Liver (tissue), 9 donors: ENCODE results near the gene GFM1. TPM values are rescaled to one million over a fixed set of nuclear protein-coding genes. Genes with fewer than 3 reads are reported as not detected.

Source experiments
- DNase-seq: peaks from one replicate; pipeline ENCODE4 v3.0.0-alpha.2; 2017; ENCODE audit warnings: low spot score
- H3K27ac ChIP-seq, 2 donors: one replicate each; pipeline ENCODE4 v1.7.0; 2013; ENCODE audit warnings: inconsistent platforms in 2 of 2, low read length in 2 of 2, control low read depth in 1 of 2, low read depth in 1 of 2, mild to moderate bottlenecking in 1 of 2
- H3K27me3 ChIP-seq, 4 donors: one replicate each; pipeline versions ENCODE4 v1.6.1 to v1.7.0; 2013; ENCODE audit warnings: low read length in 3 of 4, inconsistent platforms in 1 of 4, mild to moderate bottlenecking in 1 of 4, moderate library complexity in 1 of 4; ENCODE audit not compliant: control insufficient read depth in 4 of 4, insufficient read depth in 4 of 4
- H3K36me3 ChIP-seq, 4 donors: one replicate each; pipeline versions ENCODE4 v1.6.1 to v1.7.0; 2013; ENCODE audit warnings: low read length in 3 of 4, mild to moderate bottlenecking in 3 of 4, low read depth in 1 of 4, moderate library complexity in 1 of 4; ENCODE audit not compliant: control insufficient read depth in 4 of 4, insufficient read depth in 3 of 4
- H3K4me1 ChIP-seq, 4 donors: one replicate each; pipeline versions ENCODE4 v1.6.1 to v1.7.0; 2013; ENCODE audit warnings: low read length in 3 of 4, mild to moderate bottlenecking in 3 of 4, moderate library complexity in 1 of 4; ENCODE audit not compliant: control insufficient read depth in 4 of 4, insufficient read depth in 4 of 4
- H3K4me3 ChIP-seq, 3 donors: one replicate each; pipeline versions ENCODE4 v1.6.1 to v1.7.0; 2013; ENCODE audit warnings: low read length in 3 of 3, control low read depth in 1 of 3, low read depth in 1 of 3, mild to moderate bottlenecking in 1 of 3
- H3K9ac ChIP-seq, 2 donors: one replicate each; pipeline ENCODE4 v1.7.0; 2013; ENCODE audit warnings: low read length in 2 of 2, mild to moderate bottlenecking in 2 of 2, moderate library complexity in 2 of 2, control low read depth in 1 of 2, low read depth in 1 of 2
- H3K9me3 ChIP-seq, 4 donors: one replicate each; pipeline versions ENCODE4 v1.6.1 to v1.7.0; 2013; ENCODE audit warnings: low read length in 3 of 4; ENCODE audit not compliant: control insufficient read depth in 4 of 4
- EGR1 ChIP-seq, 2 donors: IDR thresholded peaks; 2 replicates each; pipeline ENCODE4 v1.6.1; 2016 to 2018; ENCODE audit warnings: antibody characterized with exemption in 2 of 2, low read depth in 2 of 2
- FOXA2 ChIP-seq: IDR thresholded peaks from 2 replicates; pipeline ENCODE4 v1.6.1; 2016; ENCODE audit warnings: antibody characterized with exemption
- GABPA ChIP-seq, 2 donors: IDR thresholded peaks in 1 of 2; conservative IDR thresholded peaks in 1 of 2; 2 replicates each; pipeline ENCODE4 v1.6.1; 2016; ENCODE audit warnings: antibody characterized with exemption in 2 of 2, mild to moderate bottlenecking in 1 of 2, moderate library complexity in 1 of 2
- HNF4G ChIP-seq: IDR thresholded peaks from 2 replicates; pipeline ENCODE4 v1.6.1; 2016; ENCODE audit warnings: antibody characterized with exemption
- JUND ChIP-seq, 2 donors: IDR thresholded peaks; 2 replicates each; pipeline ENCODE4 v1.6.1; 2016; ENCODE audit warnings: antibody characterized with exemption in 2 of 2
- NR2F2 ChIP-seq: IDR thresholded peaks from 2 replicates; pipeline ENCODE4 v1.6.1; 2016; ENCODE audit warnings: antibody characterized with exemption
- RXRA ChIP-seq, 2 donors: IDR thresholded peaks; 2 replicates each; pipeline ENCODE4 v1.6.1; 2017 to 2018; ENCODE audit warnings: antibody characterized with exemption in 2 of 2, mild to moderate bottlenecking in 1 of 2
- SP1 ChIP-seq: IDR thresholded peaks from 2 replicates; pipeline ENCODE4 v1.6.1; 2018; ENCODE audit warnings: antibody characterized with exemption, mild to moderate bottlenecking
- TAF1 ChIP-seq: conservative IDR thresholded peaks from 2 replicates; pipeline ENCODE4 v1.6.1; 2016; ENCODE audit warnings: antibody characterized with exemption, mild to moderate bottlenecking
- whole genome bisulfite sequencing: extraction: QIAGEN DNeasy Blood & Tissue Kit; methylation state at CpG from one replicate; pipeline ENCODE4 v1.1.7; 2013; 5-methylcytosine and 5-hydroxymethylcytosine counted together
- polyA plus RNA-seq, 2 donors: library from polyadenylated mRNA; stranded (reverse) in 1 of 2; unstranded in 1 of 2; fragments of 200-250 nt in 1 of 2; fragments of >200 nt in 1 of 2; fragmentation: Nextera tagmentation in 1 of 2; extraction: Ambion mirVana in 1 of 2; gene quantifications; one replicate each; pipeline versions ENCODE4 v1.2.1 to v1.2.3, GENCODE V29; 2013 to 2015
- total RNA-seq, 2 donors: library from RNA; depleted of rRNA; stranded (reverse); fragments of >200 nt; gene quantifications; one replicate each; pipeline ENCODE4 v1.2.3, GENCODE V29; 2014
- TF ChIP-seq, protein P1 (sequence below): IDR thresholded peaks from 2 replicates; pipeline ENCODE4 v1.6.1; 2016; ENCODE audit warnings: antibody characterized with exemption
- TF ChIP-seq, protein P2 (sequence below): fragments of 150-350 bp; IDR thresholded peaks from 2 replicates; pipeline ENCODE4 v1.5.1; 2017; ENCODE audit warnings: improper control_type of control experiment, low read depth, low read length; ENCODE audit not compliant: missing input control
- TF ChIP-seq, protein P3 (sequence below): IDR thresholded peaks from 2 replicates; pipeline ENCODE4 v1.6.1; 2016; ENCODE audit warnings: antibody characterized with exemption, mild to moderate bottlenecking
- TF ChIP-seq, protein P4 (sequence below): IDR thresholded peaks from 2 replicates; pipeline ENCODE4 v1.6.1; 2016; ENCODE audit warnings: antibody characterized with exemption
- donor health status: healthy.
- donor health status: healthy.
- donor health status: healthy.
- donor health status: healthy.
- donor health status: healthy.

The GFM1 gene
- total and polyA plus RNA-seq, 4 donors: 33.8 to 73.2 (median 35.8) TPM

DNA sequence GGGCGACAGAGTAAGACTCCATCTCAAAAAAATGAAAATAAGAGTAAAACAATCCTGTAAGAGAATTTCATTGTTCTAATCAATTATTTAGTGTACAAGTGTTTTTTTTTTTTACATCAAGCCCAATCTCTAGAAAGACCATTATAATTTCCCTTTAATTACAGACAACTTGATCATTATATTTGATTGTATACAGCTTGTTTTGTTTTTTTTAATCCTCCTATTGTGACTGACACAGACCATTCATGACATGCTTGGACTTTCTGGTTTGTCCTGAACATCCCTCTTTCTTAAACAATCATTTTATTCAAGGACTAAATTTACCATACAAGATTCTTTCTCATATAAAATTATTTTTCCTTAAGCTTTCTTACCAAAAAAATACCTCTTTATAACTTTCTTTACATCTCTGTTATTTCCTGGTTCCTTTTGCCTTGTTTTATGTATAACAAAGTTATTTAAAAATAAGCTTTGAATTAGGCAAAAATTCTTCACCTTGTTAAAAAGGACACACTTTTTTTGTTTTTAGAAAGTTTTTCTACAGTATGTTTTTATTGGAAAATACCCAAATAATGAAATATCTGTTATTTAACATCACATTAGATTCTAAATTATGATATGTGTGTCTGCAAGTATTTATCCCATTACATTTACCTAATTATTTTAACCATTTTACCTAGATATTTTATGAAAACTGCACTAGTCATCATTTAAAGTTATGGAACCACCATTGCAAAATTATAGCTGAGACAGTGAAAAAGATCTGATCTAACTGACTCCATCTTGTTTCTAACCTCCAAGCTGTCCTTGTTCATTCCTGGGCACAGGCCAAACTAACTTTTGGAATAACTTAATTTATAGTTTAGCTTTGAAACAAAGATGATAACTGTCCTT, 26.1 kb upstream of the GFM1 start:
- H3K36me3 ChIP-seq: no peaks in the 10 kb centered on the region
- no peaks in the 10 kb centered on the region for H3K4me1 ChIP-seq
- 49% methylated on average over 1 of the region's 1 CpG for WGBS
- DNase-seq: no peak
- no peak overlapping the region for H3K4me3 ChIP-seq
- no peak overlapping the region for H3K9ac ChIP-seq
- H3K27ac ChIP-seq: no peak overlapping the region
- TF ChIP-seq RXRA (IDR thresholded peaks at IDR 0.05): no peak
- TF ChIP-seq, protein P1, sequence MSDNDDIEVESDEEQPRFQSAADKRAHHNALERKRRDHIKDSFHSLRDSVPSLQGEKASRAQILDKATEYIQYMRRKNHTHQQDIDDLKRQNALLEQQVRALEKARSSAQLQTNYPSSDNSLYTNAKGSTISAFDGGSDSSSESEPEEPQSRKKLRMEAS: no peak
- no peak for TF ChIP-seq HNF4G
- TF ChIP-seq, protein P2, sequence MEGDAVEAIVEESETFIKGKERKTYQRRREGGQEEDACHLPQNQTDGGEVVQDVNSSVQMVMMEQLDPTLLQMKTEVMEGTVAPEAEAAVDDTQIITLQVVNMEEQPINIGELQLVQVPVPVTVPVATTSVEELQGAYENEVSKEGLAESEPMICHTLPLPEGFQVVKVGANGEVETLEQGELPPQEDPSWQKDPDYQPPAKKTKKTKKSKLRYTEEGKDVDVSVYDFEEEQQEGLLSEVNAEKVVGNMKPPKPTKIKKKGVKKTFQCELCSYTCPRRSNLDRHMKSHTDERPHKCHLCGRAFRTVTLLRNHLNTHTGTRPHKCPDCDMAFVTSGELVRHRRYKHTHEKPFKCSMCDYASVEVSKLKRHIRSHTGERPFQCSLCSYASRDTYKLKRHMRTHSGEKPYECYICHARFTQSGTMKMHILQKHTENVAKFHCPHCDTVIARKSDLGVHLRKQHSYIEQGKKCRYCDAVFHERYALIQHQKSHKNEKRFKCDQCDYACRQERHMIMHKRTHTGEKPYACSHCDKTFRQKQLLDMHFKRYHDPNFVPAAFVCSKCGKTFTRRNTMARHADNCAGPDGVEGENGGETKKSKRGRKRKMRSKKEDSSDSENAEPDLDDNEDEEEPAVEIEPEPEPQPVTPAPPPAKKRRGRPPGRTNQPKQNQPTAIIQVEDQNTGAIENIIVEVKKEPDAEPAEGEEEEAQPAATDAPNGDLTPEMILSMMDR: no peak
- TF ChIP-seq GABPA (IDR thresholded peaks at IDR 0.05 in 1 of 2, conservative IDR thresholded peaks at IDR 0.05 in 1 of 2): no peak
- TF ChIP-seq FOXA2: no peak
- TF ChIP-seq, protein P3, sequence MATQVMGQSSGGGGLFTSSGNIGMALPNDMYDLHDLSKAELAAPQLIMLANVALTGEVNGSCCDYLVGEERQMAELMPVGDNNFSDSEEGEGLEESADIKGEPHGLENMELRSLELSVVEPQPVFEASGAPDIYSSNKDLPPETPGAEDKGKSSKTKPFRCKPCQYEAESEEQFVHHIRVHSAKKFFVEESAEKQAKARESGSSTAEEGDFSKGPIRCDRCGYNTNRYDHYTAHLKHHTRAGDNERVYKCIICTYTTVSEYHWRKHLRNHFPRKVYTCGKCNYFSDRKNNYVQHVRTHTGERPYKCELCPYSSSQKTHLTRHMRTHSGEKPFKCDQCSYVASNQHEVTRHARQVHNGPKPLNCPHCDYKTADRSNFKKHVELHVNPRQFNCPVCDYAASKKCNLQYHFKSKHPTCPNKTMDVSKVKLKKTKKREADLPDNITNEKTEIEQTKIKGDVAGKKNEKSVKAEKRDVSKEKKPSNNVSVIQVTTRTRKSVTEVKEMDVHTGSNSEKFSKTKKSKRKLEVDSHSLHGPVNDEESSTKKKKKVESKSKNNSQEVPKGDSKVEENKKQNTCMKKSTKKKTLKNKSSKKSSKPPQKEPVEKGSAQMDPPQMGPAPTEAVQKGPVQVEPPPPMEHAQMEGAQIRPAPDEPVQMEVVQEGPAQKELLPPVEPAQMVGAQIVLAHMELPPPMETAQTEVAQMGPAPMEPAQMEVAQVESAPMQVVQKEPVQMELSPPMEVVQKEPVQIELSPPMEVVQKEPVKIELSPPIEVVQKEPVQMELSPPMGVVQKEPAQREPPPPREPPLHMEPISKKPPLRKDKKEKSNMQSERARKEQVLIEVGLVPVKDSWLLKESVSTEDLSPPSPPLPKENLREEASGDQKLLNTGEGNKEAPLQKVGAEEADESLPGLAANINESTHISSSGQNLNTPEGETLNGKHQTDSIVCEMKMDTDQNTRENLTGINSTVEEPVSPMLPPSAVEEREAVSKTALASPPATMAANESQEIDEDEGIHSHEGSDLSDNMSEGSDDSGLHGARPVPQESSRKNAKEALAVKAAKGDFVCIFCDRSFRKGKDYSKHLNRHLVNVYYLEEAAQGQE: no peak
- TF ChIP-seq, protein P4, sequence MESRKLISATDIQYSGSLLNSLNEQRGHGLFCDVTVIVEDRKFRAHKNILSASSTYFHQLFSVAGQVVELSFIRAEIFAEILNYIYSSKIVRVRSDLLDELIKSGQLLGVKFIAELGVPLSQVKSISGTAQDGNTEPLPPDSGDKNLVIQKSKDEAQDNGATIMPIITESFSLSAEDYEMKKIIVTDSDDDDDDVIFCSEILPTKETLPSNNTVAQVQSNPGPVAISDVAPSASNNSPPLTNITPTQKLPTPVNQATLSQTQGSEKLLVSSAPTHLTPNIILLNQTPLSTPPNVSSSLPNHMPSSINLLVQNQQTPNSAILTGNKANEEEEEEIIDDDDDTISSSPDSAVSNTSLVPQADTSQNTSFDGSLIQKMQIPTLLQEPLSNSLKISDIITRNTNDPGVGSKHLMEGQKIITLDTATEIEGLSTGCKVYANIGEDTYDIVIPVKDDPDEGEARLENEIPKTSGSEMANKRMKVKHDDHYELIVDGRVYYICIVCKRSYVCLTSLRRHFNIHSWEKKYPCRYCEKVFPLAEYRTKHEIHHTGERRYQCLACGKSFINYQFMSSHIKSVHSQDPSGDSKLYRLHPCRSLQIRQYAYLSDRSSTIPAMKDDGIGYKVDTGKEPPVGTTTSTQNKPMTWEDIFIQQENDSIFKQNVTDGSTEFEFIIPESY: no peak
- no peak for TF ChIP-seq SP1
- H3K27me3 ChIP-seq: no peaks in the 10 kb centered on the region
- no peaks in the 10 kb centered on the region for H3K9me3 ChIP-seq

DNA sequence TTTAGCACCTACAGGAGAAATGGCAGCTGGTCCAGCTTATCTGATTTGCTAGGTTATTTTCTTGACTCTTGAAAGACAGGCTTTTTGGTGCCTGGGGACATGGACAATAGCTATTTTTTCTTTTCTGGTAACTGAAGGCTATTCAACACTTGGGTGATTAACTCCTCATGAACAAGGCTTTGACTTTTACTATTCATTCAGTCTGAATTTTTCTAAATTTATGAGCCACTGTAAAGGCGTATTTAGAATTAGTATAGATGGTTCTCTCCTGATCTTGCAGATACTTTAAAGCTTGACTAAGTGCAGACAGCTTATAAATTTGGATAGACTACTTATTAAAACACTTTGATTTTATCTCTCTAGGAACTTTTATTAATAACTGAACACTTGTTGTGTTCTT, 18.4 kb upstream of the GFM1 start:
- no peak overlapping the region for H3K27ac ChIP-seq
- no peaks in the 10 kb centered on the region for H3K4me1 ChIP-seq
- no peaks in the 10 kb centered on the region for H3K9me3 ChIP-seq
- H3K9ac ChIP-seq: no peak overlapping the region
- WGBS: 89% methylated on average over 1 of the region's 1 CpG
- no peak for DNase-seq
- H3K36me3 ChIP-seq: no peaks in the 10 kb centered on the region
- H3K4me3 ChIP-seq: no peak overlapping the region
- no peaks in the 10 kb centered on the region for H3K27me3 ChIP-seq
- no peak for TF ChIP-seq HNF4G
- no peak for TF ChIP-seq GABPA (IDR thresholded peaks at IDR 0.05 in 1 of 2, conservative IDR thresholded peaks at IDR 0.05 in 1 of 2)
- no peak for TF ChIP-seq TAF1
- no peak for TF ChIP-seq EGR1 (IDR thresholded peaks at IDR 0.05; ENCODE audit: low read depth in 2 of 2)
- no peak for TF ChIP-seq NR2F2
- TF ChIP-seq JUND (IDR thresholded peaks at IDR 0.05): no peak
- TF ChIP-seq, protein P3: no peak
- TF ChIP-seq, protein P1: no peak
